DOHH2 (cell line): ENCODE data around the gene PARP15.

Experiments
- H3F3A ChIP-seq: fragments of 200-600 bp; sonication (generic), shearing (Covaris generic); 2 replicates; pipeline ENCODE4 v1.6.0; 2016; ENCODE audit warnings: antibody characterized with exemption, mild to moderate bottlenecking; ENCODE audit not compliant: control insufficient read depth, insufficient read depth
- H3K27ac ChIP-seq: fragments of 200-600 bp; sonication (generic); 2 replicates; pipeline ENCODE4 v1.5.1; 2014; ENCODE audit warnings: low read depth, mild to moderate bottlenecking, low read length, moderate library complexity
- H3K27me3 ChIP-seq: fragments of 200-600 bp; sonication (generic); 2 replicates; pipeline ENCODE4 v1.6.1; 2014; ENCODE audit warnings: mild to moderate bottlenecking, low read length, mixed read lengths; ENCODE audit not compliant: control insufficient read depth
- H3K36me3 ChIP-seq: fragments of 200-600 bp; sonication (generic); 2 replicates; pipeline ENCODE4 v1.6.1; 2014; ENCODE audit warnings: mild to moderate bottlenecking, low read length, moderate library complexity, mixed read lengths; ENCODE audit not compliant: control insufficient read depth
- H3K4me1 ChIP-seq: fragments of 200-600 bp; sonication (generic); 2 replicates; pipeline ENCODE4 v1.6.1; 2014; ENCODE audit warnings: mild to moderate bottlenecking, low read length, mixed read lengths; ENCODE audit not compliant: control insufficient read depth
- H3K4me2 ChIP-seq: fragments of 200-600 bp; sonication (generic); 2 replicates; pipeline ENCODE4 v1.6.0; 2014; ENCODE audit warnings: mild to moderate bottlenecking, low read length, moderate library complexity
- H3K4me3 ChIP-seq: fragments of 200-600 bp; sonication (generic); 2 replicates; pipeline ENCODE4 v1.5.1; 2014; ENCODE audit warnings: mild to moderate bottlenecking, low read length, mixed read lengths
- H3K79me2 ChIP-seq: fragments of 200-600 bp; sonication (generic); 2 replicates; pipeline ENCODE4 v1.6.1; 2014; ENCODE audit warnings: mild to moderate bottlenecking, low read length, mixed read lengths; ENCODE audit not compliant: control insufficient read depth
- H3K9me2 ChIP-seq: fragments of 200-600 bp; sonication (generic); replicated peaks from 2 replicates; pipeline ENCODE4 v1.6.1; 2014; ENCODE audit warnings: mild to moderate bottlenecking, low read length, mixed read lengths; ENCODE audit not compliant: control insufficient read depth
- H3K9me3 ChIP-seq: fragments of 200-600 bp; sonication (generic); 2 replicates; pipeline ENCODE4 v1.6.1; 2014; ENCODE audit warnings: antibody characterized with exemption, low read length, mixed read lengths; ENCODE audit not compliant: control insufficient read depth, insufficient read depth
- H4K20me1 ChIP-seq: fragments of 200-600 bp; sonication (generic); 2 replicates; pipeline ENCODE4 v1.6.0; 2014; ENCODE audit warnings: low read depth, mild to moderate bottlenecking, antibody characterized with exemption, low read length, moderate library complexity; ENCODE audit not compliant: control insufficient read depth, insufficient read depth
- CTCF ChIP-seq: fragments of 200-600 bp; sonication (generic); IDR thresholded peaks from one replicate; pipeline ENCODE4 v1.5.1; 2014; ENCODE audit warnings: antibody characterized with exemption, mild to moderate bottlenecking, low read depth, low read length; ENCODE audit not compliant: poor library complexity, severe bottlenecking
- EZH2phosphoT487 ChIP-seq: fragments of 200-600 bp; sonication (generic); IDR thresholded peaks from 2 replicates; pipeline ENCODE4 v1.6.1; 2017; ENCODE audit warnings: borderline replicate concordance, mild to moderate bottlenecking, antibody characterized with exemption, low read length, moderate library complexity, mixed read lengths

PARP15 gene

GRCh38 chr3:122677216-122677615 is 99.8 kb downstream of the PARP15 start:
- H3K4me2 ChIP-seq = no peak overlapping the region
- no peak overlapping the region for H3K4me3 ChIP-seq
- TF ChIP-seq CTCF (no peak), EZH2phosphoT487 (no peak)

GRCh38 chr3:122678506-122678905 is 101.1 kb downstream of the PARP15 start:
- Histone ChIP-seq H3F3A (no peaks in the 10 kb centered on the region), H3K4me2 (no peak overlapping the region; the same call in 1 of the 2 replicates), H3K27ac (no peak overlapping the region), H3K27me3 (peaks cover 14% of the 10 kb centered on the region), H3K9me2 (no peaks in the 10 kb centered on the region), H3K4me3 (no peak overlapping the region), H3K36me3 (no peaks in the 10 kb centered on the region), H3K4me1 (peaks cover 62% of the 10 kb centered on the region), H3K79me2 (no peaks in the 10 kb centered on the region), H3K9me3 (peaks cover 5% of the 10 kb centered on the region; the same call in 1 of the 2 replicates), H4K20me1 (no peaks in the 10 kb centered on the region)
- no peak for TF ChIP-seq EZH2phosphoT487
- TF ChIP-seq CTCF = no peak

More at GRCh38 chr3:122677216-122677615, 99.8 kb downstream of the PARP15 start:
- Histone ChIP-seq H3K27ac (no peak overlapping the region), H3F3A (no peaks in the 10 kb centered on the region), H3K9me2 (no peaks in the 10 kb centered on the region), H3K4me1 (peaks cover 50% of the 10 kb centered on the region), H3K27me3 (peaks cover 14% of the 10 kb centered on the region), H3K79me2 (no peaks in the 10 kb centered on the region), H3K36me3 (no peaks in the 10 kb centered on the region), H3K9me3 (peaks cover 5% of the 10 kb centered on the region; the same call in 1 of the 2 replicates), H4K20me1 (no peaks in the 10 kb centered on the region)

GRCh38 chr3:122679085-122679881 is 101.8 kb downstream of the PARP15 start:
- no peaks in the 10 kb centered on the region for H3K36me3 ChIP-seq
- peak overlapping the region; percentile 93 for H3K4me2 ChIP-seq
- H3K4me1 ChIP-seq = peaks cover 59% of the 10 kb centered on the region
- TF ChIP-seq EZH2phosphoT487 = no peak
- peak; percentile 82 for TF ChIP-seq CTCF
- no peaks in the 10 kb centered on the region for H3K9me2 ChIP-seq
- H3F3A ChIP-seq = no peaks in the 10 kb centered on the region; the same call in 1 of the 2 replicates
- no peaks in the 10 kb centered on the region for H3K79me2 ChIP-seq
- peaks cover 14% of the 10 kb centered on the region for H3K27me3 ChIP-seq
- H3K27ac ChIP-seq = no peak overlapping the region
- no peaks in the 10 kb centered on the region; the same call in 1 of the 2 replicates for H3K9me3 ChIP-seq
- no peaks in the 10 kb centered on the region for H4K20me1 ChIP-seq
- H3K4me3 ChIP-seq = peak overlapping the region; percentile 80
